ENCODE data around the gene DUS4L.

DUS4L gene

GRCh38 chr7:107610323-107610722 is 46.6 kb downstream of the DUS4L start:
- TF ChIP-seq CREB1 (IDR thresholded peaks at IDR 0.05; ENCODE audit: low read depth) (no peak), CEBPB (IDR thresholded peaks at IDR 0.05) (no peak), USF1 (IDR thresholded peaks at IDR 0.05) (no peak), REST (IDR thresholded peaks at IDR 0.05; ENCODE audit: low read depth) (no peak), RAD21 (IDR thresholded peaks at IDR 0.05; ENCODE audit: low read depth) (no peak), TCF12 (IDR thresholded peaks at IDR 0.05; ENCODE audit: low read depth) (no peak), EGR1 (IDR thresholded peaks at IDR 0.05) (no peak), ZBTB7A (IDR thresholded peaks at IDR 0.05; ENCODE audit: low read depth) (no peak), FOXM1 (IDR thresholded peaks at IDR 0.05; ENCODE audit: borderline replicate concordance, low read depth) (no peak), TAF1 (IDR thresholded peaks at IDR 0.05; ENCODE audit: low read depth) (no peak), EP300 (IDR thresholded peaks at IDR 0.05; ENCODE audit: borderline replicate concordance) (no peak), NFIC (IDR thresholded peaks at IDR 0.05) (no peak), MAX (IDR thresholded peaks at IDR 0.05) (no peak), TEAD4 (IDR thresholded peaks at IDR 0.05) (no peak), YY1 (IDR thresholded peaks at IDR 0.05; ENCODE audit: low read depth) (no peak)

GRCh38 chr7:107613439-107613838 is 49.7 kb downstream of the DUS4L start:
- no peak for TF ChIP-seq EP300 (IDR thresholded peaks at IDR 0.05; ENCODE audit: borderline replicate concordance)
- TF ChIP-seq CREB1 (IDR thresholded peaks at IDR 0.05; ENCODE audit: low read depth), result no peak
- TF ChIP-seq USF1 (IDR thresholded peaks at IDR 0.05), result no peak
- TF ChIP-seq EGR1 (IDR thresholded peaks at IDR 0.05), result no peak
- TF ChIP-seq FOXM1 (IDR thresholded peaks at IDR 0.05; ENCODE audit: borderline replicate concordance, low read depth), result no peak
- no peak for TF ChIP-seq NFIC (IDR thresholded peaks at IDR 0.05)
- no peak for TF ChIP-seq CEBPB (IDR thresholded peaks at IDR 0.05)
- TF ChIP-seq ZBTB7A (IDR thresholded peaks at IDR 0.05; ENCODE audit: low read depth), result no peak
- no peak for TF ChIP-seq RAD21 (IDR thresholded peaks at IDR 0.05; ENCODE audit: low read depth)
- TF ChIP-seq TAF1 (IDR thresholded peaks at IDR 0.05; ENCODE audit: low read depth), result no peak
- no peak for TF ChIP-seq MAX (IDR thresholded peaks at IDR 0.05)
- no peak for TF ChIP-seq TCF12 (IDR thresholded peaks at IDR 0.05; ENCODE audit: low read depth)
- TF ChIP-seq YY1 (IDR thresholded peaks at IDR 0.05; ENCODE audit: low read depth), result no peak
- no peak for TF ChIP-seq REST (IDR thresholded peaks at IDR 0.05; ENCODE audit: low read depth)
- no peak for TF ChIP-seq TEAD4 (IDR thresholded peaks at IDR 0.05)

GRCh38 chr7:107613948-107614347 is 50.2 kb downstream of the DUS4L start:
- TF ChIP-seq REST (IDR thresholded peaks at IDR 0.05; ENCODE audit: low read depth) (no peak), YY1 (IDR thresholded peaks at IDR 0.05; ENCODE audit: low read depth) (no peak), FOXM1 (IDR thresholded peaks at IDR 0.05; ENCODE audit: borderline replicate concordance, low read depth) (no peak), CREB1 (IDR thresholded peaks at IDR 0.05; ENCODE audit: low read depth) (no peak), MAX (IDR thresholded peaks at IDR 0.05) (no peak), EP300 (IDR thresholded peaks at IDR 0.05; ENCODE audit: borderline replicate concordance) (no peak), CEBPB (IDR thresholded peaks at IDR 0.05) (no peak), TEAD4 (IDR thresholded peaks at IDR 0.05) (no peak), EGR1 (IDR thresholded peaks at IDR 0.05) (no peak), ZBTB7A (IDR thresholded peaks at IDR 0.05; ENCODE audit: low read depth) (no peak), USF1 (IDR thresholded peaks at IDR 0.05) (no peak), TAF1 (IDR thresholded peaks at IDR 0.05; ENCODE audit: low read depth) (no peak), TCF12 (IDR thresholded peaks at IDR 0.05; ENCODE audit: low read depth) (no peak), RAD21 (IDR thresholded peaks at IDR 0.05; ENCODE audit: low read depth) (no peak)
